Endothelial cell of umbilical vein (primary cell): ENCODE data around the gene ANTXRL. TPM values are rescaled to one million over a fixed set of nuclear protein-coding genes. Genes with fewer than 3 reads are reported as not detected.

ENCODE experiments used
- BruUV-seq: library from RNA; stranded (reverse); fragments of 400-500 nt; replicated peaks from 2 replicates; lab custom pipeline; 2021; lab: Mats Ljungman, UMichigan
- CTCF ChIA-PET: fragments of 300-600, 350-600 bp; sonication (Branson Sonifier 250); formaldehyde crosslinking; loops from one replicate; lab custom pipeline; 2021; ENCODE audit warnings: antibody characterized with exemption, inconsistent platforms; lab: Charles Lee
- POLR2A ChIA-PET: fragments of 300-600, 350-600 bp; sonication (Branson Sonifier 250); formaldehyde crosslinking; loops from one replicate; lab custom pipeline; 2021; ENCODE audit warnings: antibody characterized with exemption, inconsistent platforms; lab: Charles Lee
- DNase-seq: peaks from one replicate; pipeline ENCODE4 v3.0.0-alpha.2; 2011; ENCODE audit warnings: low read depth, low spot score
- FAIRE-seq: peaks from 2 replicates; lab custom pipeline; 2011; peaks lifted over from hg19 to GRCh38; lab: Jason Lieb, UNC
- H2AFZ ChIP-seq: 2 replicates; pipeline ENCODE4 v1.6.0; 2012; ENCODE audit warnings: low read depth, low read length, control low read depth, inconsistent platforms
- H3K27ac ChIP-seq: 2 replicates; pipeline ENCODE4 v1.5.1; 2011; ENCODE audit warnings: low read depth, mild to moderate bottlenecking, control low read depth, low read length, moderate library complexity; ENCODE audit not compliant: insufficient read depth
- H3K27me3 ChIP-seq, 2 experiments: 2 replicates each; pipeline versions ENCODE4 v1.6.0 to v1.6.1; 2011; ENCODE audit warnings: low read length in 2 of 2, mixed read lengths in 1 of 2; ENCODE audit not compliant: control insufficient read depth in 2 of 2, insufficient read depth in 2 of 2
- H3K36me3 ChIP-seq, 2 experiments: 2 replicates in 1 of 2; 3 replicates in 1 of 2; pipeline ENCODE4 v1.5.1; 2011; ENCODE audit warnings: low read length in 2 of 2, mild to moderate bottlenecking in 1 of 2, moderate library complexity in 1 of 2; ENCODE audit not compliant: control insufficient read depth in 2 of 2, insufficient read depth in 2 of 2; ENCODE audit errors: extremely low read depth in 1 of 2
- H3K4me1 ChIP-seq: 3 replicates; pipeline ENCODE4 v1.5.1; 2011; ENCODE audit warnings: mild to moderate bottlenecking, low read length; ENCODE audit not compliant: control insufficient read depth, insufficient read depth; ENCODE audit errors: extremely low read depth
- H3K4me2 ChIP-seq: 2 replicates; pipeline ENCODE4 v1.6.1; 2011; ENCODE audit warnings: low read length, control low read depth, mixed read lengths; ENCODE audit not compliant: insufficient read depth
- H3K4me3 ChIP-seq, 3 experiments: fragments of 200-600 bp in 1 of 3; sonication (generic), shearing (Covaris generic) in 1 of 3; replicated peaks in 1 of 3; 2 replicates each; pipeline ENCODE4 v1.5.1; 2011 to 2016; ENCODE audit warnings: control low read depth in 3 of 3, low read length in 3 of 3, mild to moderate bottlenecking in 2 of 3, inconsistent platforms in 1 of 3, low read depth in 1 of 3, moderate library complexity in 1 of 3; ENCODE audit not compliant: insufficient read depth in 1 of 3
- H3K79me2 ChIP-seq: 2 replicates; pipeline ENCODE4 v1.6.0; 2012; ENCODE audit warnings: low read length, inconsistent platforms; ENCODE audit not compliant: control insufficient read depth, insufficient read depth
- H3K9ac ChIP-seq: replicated peaks from 2 replicates; pipeline ENCODE3; 2011; ENCODE audit warnings: low read length, control low read depth; ENCODE audit not compliant: insufficient read depth; ENCODE audit errors: extremely low read depth
- H3K9me1 ChIP-seq: replicated peaks from 3 replicates; pipeline ENCODE4 v1.6.0; 2011; ENCODE audit warnings: mild to moderate bottlenecking, low read length; ENCODE audit not compliant: control insufficient read depth, insufficient read depth; ENCODE audit errors: extremely low read depth
- H3K9me3 ChIP-seq: replicated peaks from 2 replicates; pipeline ENCODE4 v1.5.1; 2012; ENCODE audit warnings: low read length, inconsistent platforms; ENCODE audit not compliant: control insufficient read depth, insufficient read depth
- H4K20me1 ChIP-seq: replicated peaks from 2 replicates; pipeline ENCODE3; 2011; ENCODE audit warnings: mild to moderate bottlenecking, low read length; ENCODE audit not compliant: control insufficient read depth, insufficient read depth; ENCODE audit errors: extremely low read depth
- CTCF ChIP-seq, 2 donors: IDR thresholded peaks; 1 replicate in 1 of 2; 2 replicates in 1 of 2; pipeline ENCODE4 v1.5.1; 2011; ENCODE audit warnings: low read length in 2 of 2, mild to moderate bottlenecking in 2 of 2, moderate library complexity in 2 of 2, control low read depth in 1 of 2, inconsistent platforms in 1 of 2, low read depth in 1 of 2; ENCODE audit not compliant: insufficient read depth in 1 of 2; ENCODE audit errors: extremely low read depth in 1 of 2
- EZH2 ChIP-seq: IDR thresholded peaks from 2 replicates; pipeline ENCODE4 v1.6.1; 2012; ENCODE audit warnings: borderline replicate concordance, low read depth, mild to moderate bottlenecking, moderate library complexity, low read length, inconsistent platforms; ENCODE audit not compliant: severe bottlenecking
- FOS ChIP-seq: IDR thresholded peaks from 2 replicates; pipeline ENCODE4 v1.6.1; 2011; ENCODE audit warnings: mild to moderate bottlenecking, low read length, moderate library complexity, borderline replicate concordance; ENCODE audit not compliant: insufficient read depth
- GATA2 ChIP-seq: IDR thresholded peaks from 2 replicates; pipeline ENCODE4 v1.7.0; 2011; ENCODE audit warnings: low read depth, mild to moderate bottlenecking, moderate library complexity, mixed read lengths, low read length; ENCODE audit not compliant: insufficient read length, insufficient read depth
- JUN ChIP-seq: IDR thresholded peaks from 2 replicates; pipeline ENCODE4 v1.6.1; 2011; ENCODE audit warnings: borderline replicate concordance, low read depth; ENCODE audit not compliant: insufficient read length, insufficient read depth
- MAX ChIP-seq: IDR thresholded peaks from 2 replicates; pipeline ENCODE4 v1.6.1; 2011; ENCODE audit not compliant: insufficient read depth, insufficient read length
- MYC ChIP-seq: IDR thresholded peaks from one replicate; pipeline ENCODE4 v1.6.1; 2011; ENCODE audit warnings: mild to moderate bottlenecking, low read depth, low read length
- POLR2A ChIP-seq: IDR thresholded peaks from 2 replicates; pipeline ENCODE4 v1.6.1; 2012; ENCODE audit warnings: low read depth, mild to moderate bottlenecking, control low read depth, low read length
- POLR2AphosphoS5 ChIP-seq: IDR thresholded peaks from 2 replicates; pipeline ENCODE4 v1.6.1; 2012; ENCODE audit warnings: low read depth, mild to moderate bottlenecking, control low read depth, low read length, moderate library complexity; ENCODE audit not compliant: insufficient read depth
- dilution Hi-C: fragments of 300-500 bp; cut with MboI; formaldehyde crosslinking; loops from one replicate; pipeline ENCODE4 v1.15.0; 2019; ENCODE audit warnings: low sequenced_read_pairs; ENCODE audit not compliant: extremely low pct_ligation_motif_present
- intact Hi-C: fragments of 100-400 bp; cut with micrococcal nuclease; formaldehyde crosslinking; loops from one replicate; pipeline ENCODE4 v1.10.0; 2022
- polyA plus RNA-seq, 4 experiments: library from polyadenylated mRNA; depleted of rRNA in 3 of 4; stranded (reverse) in 3 of 4; unstranded in 1 of 4; fragments of >200 nt; gene quantifications; 2 replicates each; pipeline versions ENCODE4 v1.2.1 to v1.2.3, GENCODE V29; 2011 to 2012; ENCODE audit warnings: missing spikeins in 1 of 4
- total RNA-seq: library from RNA; stranded (reverse); gene quantifications from 2 replicates; pipeline ENCODE4 v1.2.3, GENCODE V29; 2021

ANTXRL gene
- total and polyA plus RNA-seq, 2 donors (not counting 3 experiments of a cell fraction or from before 2014, with no cell fraction given): not detected

GRCh38 chr10:46306516-46307184 is 19.9 kb downstream of the ANTXRL start:
- H3K4me1 ChIP-seq: no peaks in the 10 kb centered on the region
- no peaks in the 10 kb centered on the region for H4K20me1 ChIP-seq
- DNase-seq: no peak
- ChIA-PET POLR2A (no interaction called here), CTCF (no interaction called here)
- no peaks in the 10 kb centered on the region for H3K9me1 ChIP-seq
- H3K9ac ChIP-seq: no peak overlapping the region
- no peak for TF ChIP-seq EZH2
- no peak for TF ChIP-seq FOS
- TF ChIP-seq POLR2A: no peak
- no peak for TF ChIP-seq MYC
- TF ChIP-seq JUN: no peak
- TF ChIP-seq GATA2: no peak
- TF ChIP-seq CTCF (IDR thresholded peaks at IDR 0.05; ENCODE audit: extremely low read depth in 1 of 2, insufficient read depth in 1 of 2, low read depth in 1 of 2, low read length in 2 of 2): no peak
- TF ChIP-seq MAX: no peak
- no peak for TF ChIP-seq POLR2AphosphoS5
- H3K9me3 ChIP-seq: no peaks in the 10 kb centered on the region
- no peaks in the 10 kb centered on the region for H3K27me3 ChIP-seq
- no peaks in the 10 kb centered on the region for H3K79me2 ChIP-seq
- BruUV-seq: no TSS peak
- dilution Hi-C loops: no loop called here
- no peaks in the 10 kb centered on the region for H3K36me3 ChIP-seq
- FAIRE-seq: no peak
- no peak overlapping the region for H3K4me2 ChIP-seq
- no peak overlapping the region for H3K27ac ChIP-seq
- intact Hi-C loops: no loop called here
- H3K4me3 ChIP-seq: no peak overlapping the region
- no peak overlapping the region for H2AFZ ChIP-seq
